ENCODE measurements around the gene NR1I2. TPM values are rescaled to one million over a fixed set of nuclear protein-coding genes. Genes with fewer than 3 reads are reported as not detected.

The NR1I2 gene
- total RNA-seq, 1 experiment from 2014 or later, result not detected

DNA sequence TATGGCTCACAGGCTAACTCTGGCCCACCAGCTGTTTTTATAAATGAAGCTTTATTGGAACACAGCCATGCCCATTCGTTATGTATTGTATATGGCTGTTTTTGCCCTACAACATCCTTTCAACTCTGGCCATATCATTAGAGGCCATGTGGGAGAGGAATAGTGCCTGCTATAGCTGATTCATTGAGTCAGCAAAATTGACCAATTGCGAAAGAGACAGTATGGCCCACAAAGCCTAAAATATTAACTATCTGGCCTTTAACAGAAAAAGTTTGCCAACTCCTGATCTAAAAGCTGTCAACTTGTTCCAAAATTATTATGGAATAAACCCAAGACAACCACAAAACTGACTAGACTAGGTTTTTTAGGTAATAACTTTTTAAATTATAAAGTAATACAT lies 1.4 kb downstream of the NR1I2 start:
- Mint-ChIP-seq H3K4me3 (ENCODE audit: unreplicated experiment) (no peak overlapping the region), H3K27ac (ENCODE audit: low read depth, unreplicated experiment) (no peak overlapping the region), H3K9me3 (ENCODE audit: unreplicated experiment) (no peaks in the 10 kb centered on the region), H3K4me1 (ENCODE audit: insufficient read depth, unreplicated experiment) (no peaks in the 10 kb centered on the region), H3K27me3 (ENCODE audit: insufficient read depth, unreplicated experiment) (no peaks in the 10 kb centered on the region), H3K36me3 (ENCODE audit: insufficient read depth, unreplicated experiment) (no peaks in the 10 kb centered on the region)
- no peak for DNase-seq (ENCODE audit: unreplicated experiment)
- no TSS peak for BruUV-seq (replicated peaks)
- intact Hi-C loops (cut with micrococcal nuclease), result no loop called here
- POLR2A ChIA-PET, result no interaction called here
- CTCF ChIA-PET, result interaction anchor here (0.6 kb wide), 1 partner anchor 436 kb away, joined by 3 read pairs; no protein-coding TSS in a partner anchor
- no peak for TF ChIP-seq CTCF (IDR thresholded peaks at IDR 0.05; ENCODE audit: unreplicated experiment)

DNA sequence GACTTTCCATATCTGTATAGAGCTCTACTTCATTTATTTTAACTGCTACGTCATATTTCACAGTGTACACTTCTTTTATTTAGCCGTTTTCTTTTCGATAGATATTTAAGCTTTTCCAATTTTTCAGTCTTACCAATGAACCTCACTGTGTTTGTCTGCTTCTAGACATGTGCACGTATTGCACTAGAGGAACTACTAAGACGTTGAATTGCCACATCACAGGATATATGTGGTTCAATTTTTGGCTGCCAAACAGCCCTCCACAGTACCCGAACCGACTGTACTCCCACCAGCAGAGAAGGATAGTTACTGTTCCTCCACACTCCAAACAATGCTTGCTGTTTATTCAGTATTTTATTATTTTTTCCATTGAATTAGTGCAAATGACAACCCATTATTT lies 2.0 kb downstream of the NR1I2 start:
- ChIA-PET CTCF (interaction anchor here (0.6 kb wide), 1 partner anchor 56 kb away, joined by 3 read pairs; no protein-coding TSS in a partner anchor), POLR2A (no interaction called here)
- Mint-ChIP-seq H3K9me3 (ENCODE audit: unreplicated experiment) (no peaks in the 10 kb centered on the region), H3K27ac (ENCODE audit: low read depth, unreplicated experiment) (no peak overlapping the region), H3K27me3 (ENCODE audit: insufficient read depth, unreplicated experiment) (no peaks in the 10 kb centered on the region), H3K4me1 (ENCODE audit: insufficient read depth, unreplicated experiment) (no peaks in the 10 kb centered on the region), H3K4me3 (ENCODE audit: unreplicated experiment) (no peak overlapping the region), H3K36me3 (ENCODE audit: insufficient read depth, unreplicated experiment) (no peaks in the 10 kb centered on the region)
- DNase-seq (ENCODE audit: unreplicated experiment), result no peak
- TF ChIP-seq CTCF (IDR thresholded peaks at IDR 0.05; ENCODE audit: unreplicated experiment), result no peak
- intact Hi-C loops (cut with micrococcal nuclease), result no loop called here
- BruUV-seq (replicated peaks), result no TSS peak

DNA sequence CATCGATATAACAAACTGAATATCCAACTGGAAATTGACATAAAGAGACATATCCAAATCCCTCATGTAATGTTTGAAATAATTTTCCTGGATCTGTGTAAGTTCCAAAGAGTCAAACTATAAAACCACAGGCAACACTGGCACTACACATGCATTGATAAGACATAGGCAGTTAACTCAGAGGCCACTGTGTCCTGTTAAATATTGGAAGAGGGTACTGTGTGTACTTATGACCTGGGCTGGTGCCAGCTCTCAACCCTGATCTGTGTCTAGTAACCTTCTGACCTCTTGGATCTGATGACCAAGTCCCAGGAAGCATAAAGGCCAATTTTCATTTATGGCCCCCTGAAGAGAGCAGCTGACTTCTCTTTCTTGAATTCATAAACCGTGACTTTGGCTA lies 4.5 kb downstream of the NR1I2 start:
- ChIA-PET POLR2A (no interaction called here), CTCF (no interaction called here)
- H3K4me1 Mint-ChIP-seq (ENCODE audit: insufficient read depth, unreplicated experiment), result no peaks in the 10 kb centered on the region
- H3K4me3 Mint-ChIP-seq (ENCODE audit: unreplicated experiment), result no peak overlapping the region
- DNase-seq (ENCODE audit: unreplicated experiment), result no peak
- no peak for TF ChIP-seq CTCF (IDR thresholded peaks at IDR 0.05; ENCODE audit: unreplicated experiment)
- H3K27ac Mint-ChIP-seq (ENCODE audit: low read depth, unreplicated experiment), result no peak overlapping the region
- no peaks in the 10 kb centered on the region for H3K36me3 Mint-ChIP-seq (ENCODE audit: insufficient read depth, unreplicated experiment)
- intact Hi-C loops (cut with micrococcal nuclease), result no loop called here
- H3K27me3 Mint-ChIP-seq (ENCODE audit: insufficient read depth, unreplicated experiment), result no peaks in the 10 kb centered on the region
- H3K9me3 Mint-ChIP-seq (ENCODE audit: unreplicated experiment), result no peaks in the 10 kb centered on the region
- BruUV-seq (replicated peaks), result no TSS peak

DNA sequence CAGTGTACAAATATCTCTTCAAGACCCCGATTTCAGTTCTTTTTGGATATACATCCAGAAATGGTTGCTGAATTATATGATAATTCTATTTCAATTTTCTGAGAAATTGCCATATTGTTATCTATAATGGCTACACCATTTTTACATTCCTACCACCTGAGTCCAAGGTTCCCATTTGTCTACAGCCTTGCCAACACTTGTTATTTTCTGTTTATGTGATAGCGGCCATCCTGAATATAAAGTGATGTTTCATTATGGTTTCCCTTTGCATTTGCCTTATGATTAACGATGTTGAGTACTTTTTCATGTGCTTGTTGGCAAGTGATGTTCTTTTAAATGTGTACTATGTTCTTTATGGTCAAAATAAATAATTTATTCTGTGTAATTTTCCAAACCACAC lies 8.5 kb downstream of the NR1I2 start:
- H3K27me3 Mint-ChIP-seq (ENCODE audit: insufficient read depth, unreplicated experiment), result peaks cover under 1% of the 10 kb centered on the region
- DNase-seq (ENCODE audit: unreplicated experiment), result no peak
- intact Hi-C loops (cut with micrococcal nuclease), result no loop called here
- no TSS peak for BruUV-seq (replicated peaks)
- H3K4me3 Mint-ChIP-seq (ENCODE audit: unreplicated experiment), result no peak overlapping the region
- no peak overlapping the region for H3K27ac Mint-ChIP-seq (ENCODE audit: low read depth, unreplicated experiment)
- ChIA-PET CTCF (no interaction called here), POLR2A (no interaction called here)
- H3K36me3 Mint-ChIP-seq (ENCODE audit: insufficient read depth, unreplicated experiment), result peaks cover 3% of the 10 kb centered on the region
- no peaks in the 10 kb centered on the region for H3K9me3 Mint-ChIP-seq (ENCODE audit: unreplicated experiment)
- TF ChIP-seq CTCF (IDR thresholded peaks at IDR 0.05; ENCODE audit: unreplicated experiment), result no peak
- H3K4me1 Mint-ChIP-seq (ENCODE audit: insufficient read depth, unreplicated experiment), result peaks cover 6% of the 10 kb centered on the region

Data from MCF 10A (cell line).